OCI-LY3 (cell line): ENCODE measurements around the gene SNX14.

Experiments used
- EZH2phosphoT487 ChIP-seq: fragments of 200-600 bp; shearing (Covaris generic); IDR thresholded peaks from 2 replicates; pipeline ENCODE4 v1.6.1; 2018; ENCODE audit warnings: antibody characterized with exemption, mixed run types, low read depth
- TF ChIP-seq, protein P1 (sequence below): fragments of 200-600, 300-600 bp; sonication (generic); IDR thresholded peaks from 2 replicates; pipeline ENCODE4 v1.5.1; 2014; ENCODE audit warnings: antibody characterized with exemption, low read length, low read depth

DNA sequence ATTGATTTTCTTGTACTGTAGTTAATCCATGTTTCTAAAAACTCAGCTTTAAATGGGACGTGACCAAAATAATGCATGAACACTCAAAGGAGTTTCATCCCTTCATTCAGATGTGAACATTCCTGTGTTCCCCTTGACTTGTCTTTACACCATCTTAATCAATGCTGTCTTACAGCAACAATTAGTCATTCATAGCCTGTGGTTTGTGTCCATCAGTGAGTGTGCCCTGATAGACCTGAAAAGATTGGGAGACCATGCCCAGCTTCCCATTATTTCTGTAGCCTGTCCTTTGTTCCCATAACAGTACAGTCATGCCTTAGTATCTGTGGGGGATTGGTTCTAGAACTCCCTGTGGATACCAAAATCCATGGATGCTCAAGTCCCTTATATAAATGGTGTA, 119.9 kb downstream of the SNX14 start:
- TF ChIP-seq, protein P1, sequence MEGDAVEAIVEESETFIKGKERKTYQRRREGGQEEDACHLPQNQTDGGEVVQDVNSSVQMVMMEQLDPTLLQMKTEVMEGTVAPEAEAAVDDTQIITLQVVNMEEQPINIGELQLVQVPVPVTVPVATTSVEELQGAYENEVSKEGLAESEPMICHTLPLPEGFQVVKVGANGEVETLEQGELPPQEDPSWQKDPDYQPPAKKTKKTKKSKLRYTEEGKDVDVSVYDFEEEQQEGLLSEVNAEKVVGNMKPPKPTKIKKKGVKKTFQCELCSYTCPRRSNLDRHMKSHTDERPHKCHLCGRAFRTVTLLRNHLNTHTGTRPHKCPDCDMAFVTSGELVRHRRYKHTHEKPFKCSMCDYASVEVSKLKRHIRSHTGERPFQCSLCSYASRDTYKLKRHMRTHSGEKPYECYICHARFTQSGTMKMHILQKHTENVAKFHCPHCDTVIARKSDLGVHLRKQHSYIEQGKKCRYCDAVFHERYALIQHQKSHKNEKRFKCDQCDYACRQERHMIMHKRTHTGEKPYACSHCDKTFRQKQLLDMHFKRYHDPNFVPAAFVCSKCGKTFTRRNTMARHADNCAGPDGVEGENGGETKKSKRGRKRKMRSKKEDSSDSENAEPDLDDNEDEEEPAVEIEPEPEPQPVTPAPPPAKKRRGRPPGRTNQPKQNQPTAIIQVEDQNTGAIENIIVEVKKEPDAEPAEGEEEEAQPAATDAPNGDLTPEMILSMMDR, result no peak
- TF ChIP-seq EZH2phosphoT487, result no peak
